Muscle of leg (tissue), 11 donors: ENCODE data around the gene NCOR2. TPM values are rescaled to one million over a fixed set of nuclear protein-coding genes. Genes with fewer than 3 reads are reported as not detected.

ENCODE experiments used
- DNase-seq: peaks from one replicate; pipeline ENCODE4 v3.0.0; 2013
- H3K27ac ChIP-seq: one replicate; pipeline ENCODE4 v1.5.1; 2013; ENCODE audit warnings: mild to moderate bottlenecking, low read length, control low read depth
- H3K27me3 ChIP-seq: one replicate; pipeline ENCODE4 v1.6.1; 2013; ENCODE audit warnings: low read length; ENCODE audit not compliant: control insufficient read depth, insufficient read depth
- H3K36me3 ChIP-seq: one replicate; pipeline ENCODE4 v1.6.1; 2013; ENCODE audit warnings: low read length; ENCODE audit not compliant: control insufficient read depth, insufficient read depth
- H3K4me1 ChIP-seq: one replicate; pipeline ENCODE4 v1.6.1; 2013; ENCODE audit warnings: low read length; ENCODE audit not compliant: control insufficient read depth, insufficient read depth
- H3K4me3 ChIP-seq: one replicate; pipeline ENCODE4 v1.5.1; 2013; ENCODE audit warnings: low read length, control low read depth
- H3K9me3 ChIP-seq: replicated peaks from 2 replicates; pipeline ENCODE4 v1.6.1; 2013; ENCODE audit warnings: low read depth, low read length; ENCODE audit not compliant: control insufficient read depth
- WGBS: methylation state at CpG from one replicate; pipeline ENCODE4 v1.1.5; 2013; ENCODE audit warnings: missing lambda C conversion rate; ENCODE audit not compliant: insufficient coverage; 5-methylcytosine and 5-hydroxymethylcytosine counted together
- polyA plus RNA-seq, 8 donors: library from polyadenylated mRNA; unstranded; fragments of 120-200 nt; gene quantifications; one replicate each; pipeline versions ENCODE4 v1.2.1 to v1.2.3, GENCODE V29; 2013; ENCODE audit warnings: inconsistent platforms in 1 of 8, low replicate concordance in 1 of 8; ENCODE audit not compliant: insufficient read length in 8 of 8, insufficient read depth in 1 of 8
- total RNA-seq: library from RNA; stranded (reverse); fragments of 120-200 nt; gene quantifications from one replicate; pipeline ENCODE4 v1.2.4, GENCODE V29; 2013

The NCOR2 gene
- total and polyA plus RNA-seq, 9 donors: 48.1 to 137 (median 115) TPM

GRCh38 chr12:124577986-124578385 is 10.6 kb upstream of the NCOR2 start:
- WGBS: 85% methylated on average over 13 of the region's 13 CpGs
- Histone ChIP-seq H3K4me3 (no peak overlapping the region), H3K36me3 (no peaks in the 10 kb centered on the region), H3K27ac (no peak overlapping the region), H3K4me1 (peaks cover 5% of the 10 kb centered on the region), H3K27me3 (peaks cover 3% of the 10 kb centered on the region), H3K9me3 (peaks cover 12% of the 10 kb centered on the region)
- DNase-seq: no peak

GRCh38 chr12:124577374-124577773 is 10.0 kb upstream of the NCOR2 start:
- Histone ChIP-seq H3K27ac (no peak overlapping the region), H3K4me3 (no peak overlapping the region), H3K9me3 (peaks cover 12% of the 10 kb centered on the region), H3K4me1 (peaks cover 5% of the 10 kb centered on the region), H3K27me3 (peaks cover 3% of the 10 kb centered on the region), H3K36me3 (no peaks in the 10 kb centered on the region)
- DNase-seq: no peak
- 91% methylated on average over 8 of the region's 8 CpGs for WGBS

- Histone ChIP-seq H3K4me3 (no peak overlapping the region), H3K4me1 (no peaks in the 10 kb centered on the region), H3K36me3 (no peaks in the 10 kb centered on the region), H3K9me3 (peaks cover 12% of the 10 kb centered on the region), H3K27me3 (peaks cover 3% of the 10 kb centered on the region), H3K27ac (no peak overlapping the region)
- WGBS: 84% methylated on average over 6 of the region's 8 CpGs
- DNase-seq: no peak
Measured at GRCh38 chr12:124576061-124576650, 8.7 kb upstream of the NCOR2 start.

GRCh38 chr12:124573839-124574786 is 6.7 kb upstream of the NCOR2 start:
- Histone ChIP-seq H3K4me3 (no peak overlapping the region), H3K9me3 (peaks cover 8% of the 10 kb centered on the region), H3K36me3 (no peaks in the 10 kb centered on the region), H3K27ac (no peak overlapping the region), H3K4me1 (peaks cover 7% of the 10 kb centered on the region), H3K27me3 (peaks cover 3% of the 10 kb centered on the region)
- WGBS: 54% methylated on average over 11 of the region's 18 CpGs
- DNase-seq: no peak

- Histone ChIP-seq H3K4me3 (no peak overlapping the region), H3K27me3 (no peaks in the 10 kb centered on the region), H3K36me3 (no peaks in the 10 kb centered on the region), H3K9me3 (peaks cover 1% of the 10 kb centered on the region), H3K27ac (no peak overlapping the region), H3K4me1 (peaks cover 22% of the 10 kb centered on the region)
- no CpG with 5 or more reads among the region's 2 CpGs for WGBS
- no peak for DNase-seq
Measured at GRCh38 chr12:124571556-124571955, 4.1 kb upstream of the NCOR2 start.

GRCh38 chr12:124570810-124571209 is 3.4 kb upstream of the NCOR2 start:
- peaks cover 23% of the 10 kb centered on the region for H3K4me1 ChIP-seq
- no peak overlapping the region for H3K27ac ChIP-seq
- no peak for DNase-seq
- no CpG with 5 or more reads among the region's 1 CpG for WGBS
- no peaks in the 10 kb centered on the region for H3K27me3 ChIP-seq
- no peak overlapping the region for H3K4me3 ChIP-seq
- H3K36me3 ChIP-seq: no peaks in the 10 kb centered on the region
- H3K9me3 ChIP-seq: no peaks in the 10 kb centered on the region

GRCh38 chr12:124569375-124570148 is 2.1 kb upstream of the NCOR2 start:
- H3K27ac ChIP-seq: no peak overlapping the region

GRCh38 chr12:124568431-124569374 is 1.3 kb upstream of the NCOR2 start:
- 0% methylated on average over 4 of the region's 28 CpGs for WGBS
- no peak overlapping the region for H3K4me3 ChIP-seq
- peak; percentile 96 for DNase-seq
- no peaks in the 10 kb centered on the region for H3K9me3 ChIP-seq
- H3K4me1 ChIP-seq: peaks cover 40% of the 10 kb centered on the region
- H3K36me3 ChIP-seq: no peaks in the 10 kb centered on the region
- H3K27ac ChIP-seq: peak overlapping the region; percentile 92
- H3K27me3 ChIP-seq: no peaks in the 10 kb centered on the region

More at GRCh38 chr12:124569375-124570148, 2.1 kb upstream of the NCOR2 start:
- H3K9me3 ChIP-seq: no peaks in the 10 kb centered on the region
- WGBS: 71% methylated on average over 7 of the region's 17 CpGs
- H3K4me1 ChIP-seq: peaks cover 34% of the 10 kb centered on the region
- no peak for DNase-seq
- H3K27me3 ChIP-seq: no peaks in the 10 kb centered on the region
- no peak overlapping the region for H3K4me3 ChIP-seq
- no peaks in the 10 kb centered on the region for H3K36me3 ChIP-seq

GRCh38 chr12:124567673-124568373 is 411 bp upstream of the NCOR2 start:
- Histone ChIP-seq H3K9me3 (no peaks in the 10 kb centered on the region), H3K27ac (peak overlapping the region; percentile 92), H3K4me1 (peaks cover 46% of the 10 kb centered on the region), H3K4me3 (peak overlapping the region; percentile 49), H3K27me3 (no peaks in the 10 kb centered on the region), H3K36me3 (no peaks in the 10 kb centered on the region)
- DNase-seq: peak; percentile 99
- WGBS: 2% methylated on average over 15 of the region's 50 CpGs
